ENCODE results near the gene PAM16.
A peak's percentile ranks its signal among the peaks of the same experiment; 100 is the strongest.

Gene PAM16

GRCh38 chr16:4306470-4307214, 44.5 kb downstream of the PAM16 start:
- no peaks in the 10 kb centered on the region for H3K9me3 Mint-ChIP-seq
- peak overlapping the region; percentile 76 to 89 (median 78) for H3K4me3 Mint-ChIP-seq
- peak overlapping the region; percentile 83 to 95 (median 95) for H3K27ac Mint-ChIP-seq
- no peak for TF ChIP-seq CTCF (IDR thresholded peaks at IDR 0.05; ENCODE audit: unreplicated experiment in 3 of 3)
- H3K27me3 Mint-ChIP-seq (ENCODE audit: low read depth) = peaks cover 5% of the 10 kb centered on the region
- H3K4me1 Mint-ChIP-seq = peaks cover 22% of the 10 kb centered on the region
- H3K36me3 Mint-ChIP-seq (ENCODE audit: low read depth) = no peaks in the 10 kb centered on the region

GRCh38 chr16:4303973-4304372, 47.1 kb downstream of the PAM16 start:
- Mint-ChIP-seq H3K9me3 (no peaks in the 10 kb centered on the region), H3K4me1 (peaks cover 30% of the 10 kb centered on the region), H3K27me3 (ENCODE audit: low read depth) (no peaks in the 10 kb centered on the region), H3K27ac (peak overlapping the region; percentile 23 to 85 (median 54)), H3K4me3 (peak overlapping the region; percentile 9 to 59 (median 29)), H3K36me3 (ENCODE audit: low read depth) (peaks cover 4% of the 10 kb centered on the region)
- no peak for TF ChIP-seq CTCF (IDR thresholded peaks at IDR 0.05; ENCODE audit: unreplicated experiment in 3 of 3)

GRCh38 chr16:4301968-4302367, 49.2 kb downstream of the PAM16 start:
- no peak for TF ChIP-seq CTCF (IDR thresholded peaks at IDR 0.05; ENCODE audit: unreplicated experiment in 3 of 3)
- no peaks in the 10 kb centered on the region for H3K27me3 Mint-ChIP-seq (ENCODE audit: low read depth)
- H3K36me3 Mint-ChIP-seq (ENCODE audit: low read depth) = peaks cover 4% of the 10 kb centered on the region
- peaks cover 35% of the 10 kb centered on the region for H3K4me1 Mint-ChIP-seq
- H3K27ac Mint-ChIP-seq = no peak overlapping the region
- no peaks in the 10 kb centered on the region for H3K9me3 Mint-ChIP-seq
- no peak overlapping the region for H3K4me3 Mint-ChIP-seq

- Mint-ChIP-seq H3K36me3 (ENCODE audit: low read depth) (peaks cover 4% of the 10 kb centered on the region), H3K9me3 (no peaks in the 10 kb centered on the region), H3K4me1 (peaks cover 28% of the 10 kb centered on the region), H3K27ac (peak overlapping the region in 2 of 3 experiments; percentile 51 to 53), H3K27me3 (ENCODE audit: low read depth) (no peaks in the 10 kb centered on the region), H3K4me3 (no peak overlapping the region)
- TF ChIP-seq CTCF (IDR thresholded peaks at IDR 0.05; ENCODE audit: unreplicated experiment in 3 of 3) = no peak
Observed at GRCh38 chr16:4301177-4301576, 49.9 kb downstream of the PAM16 start.

GRCh38 chr16:4298761-4299522, 52.2 kb downstream of the PAM16 start:
- peaks cover 4% of the 10 kb centered on the region for H3K36me3 Mint-ChIP-seq (ENCODE audit: low read depth)
- peak overlapping the region; percentile 92 to 96 (median 92) for H3K27ac Mint-ChIP-seq
- H3K4me3 Mint-ChIP-seq = peak overlapping the region; percentile 37 to 65 (median 40)
- no peak for TF ChIP-seq CTCF (IDR thresholded peaks at IDR 0.05; ENCODE audit: unreplicated experiment in 3 of 3)
- no peaks in the 10 kb centered on the region for H3K27me3 Mint-ChIP-seq (ENCODE audit: low read depth)
- peaks cover 31% of the 10 kb centered on the region for H3K4me1 Mint-ChIP-seq
- no peaks in the 10 kb centered on the region for H3K9me3 Mint-ChIP-seq
